ENCODE data around the gene MYO5C.

MYO5C gene

DNA sequence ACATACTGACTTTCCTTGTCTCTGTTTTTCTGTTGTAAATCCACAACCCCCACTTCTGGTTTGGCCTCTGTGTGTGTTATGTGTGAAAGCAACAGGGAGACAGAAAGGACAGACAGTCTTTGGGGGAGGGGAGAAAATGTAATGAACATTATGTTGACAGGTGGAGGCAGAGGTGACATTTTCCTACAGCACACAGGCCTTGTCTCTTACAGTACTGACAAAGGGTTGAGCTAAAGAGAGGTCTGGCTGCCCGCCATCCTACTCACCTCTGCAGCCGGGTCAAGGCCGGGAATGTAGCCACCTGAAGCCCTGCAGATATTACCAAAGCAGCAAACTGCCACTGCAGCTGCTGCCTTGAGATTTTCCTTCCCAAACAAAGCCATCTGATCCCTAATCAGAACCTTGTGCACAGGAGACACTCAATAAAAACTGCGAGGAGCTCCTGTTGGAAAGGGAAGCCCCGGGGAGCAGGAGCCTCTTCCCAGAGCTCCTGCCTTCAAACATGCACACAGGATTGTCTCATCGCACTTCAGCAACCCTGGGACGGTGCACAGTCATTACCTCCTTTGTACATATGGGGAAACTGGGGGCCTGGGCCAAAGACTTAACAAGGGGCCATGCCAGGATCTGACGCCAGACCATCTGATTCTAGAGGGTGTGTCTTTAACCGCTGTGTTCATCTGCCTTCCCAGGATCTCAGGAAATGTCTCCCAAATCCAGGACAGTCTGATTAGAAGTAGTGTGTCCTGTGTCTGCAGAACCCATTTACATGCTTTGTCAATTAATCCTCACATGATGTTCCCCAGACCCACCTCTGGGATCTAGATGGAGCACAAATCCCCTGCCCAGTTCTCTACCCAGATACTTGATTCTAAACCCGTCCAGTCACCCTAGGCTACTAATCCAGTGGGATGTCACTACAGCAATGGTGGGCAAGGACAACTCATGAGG, 14.2 kb downstream of the MYO5C start:
- DNase-seq, result peak in 1 of 42 donors; percentile 28
- intact Hi-C loops (cut with DNase I), result no loop called here

GRCh38 chr15:52280326-52281084, 15.1 kb downstream of the MYO5C start:
- DNase-seq, result peak in 1 of 42 donors; percentile 40
- intact Hi-C loops (cut with DNase I), result no loop called here

DNA sequence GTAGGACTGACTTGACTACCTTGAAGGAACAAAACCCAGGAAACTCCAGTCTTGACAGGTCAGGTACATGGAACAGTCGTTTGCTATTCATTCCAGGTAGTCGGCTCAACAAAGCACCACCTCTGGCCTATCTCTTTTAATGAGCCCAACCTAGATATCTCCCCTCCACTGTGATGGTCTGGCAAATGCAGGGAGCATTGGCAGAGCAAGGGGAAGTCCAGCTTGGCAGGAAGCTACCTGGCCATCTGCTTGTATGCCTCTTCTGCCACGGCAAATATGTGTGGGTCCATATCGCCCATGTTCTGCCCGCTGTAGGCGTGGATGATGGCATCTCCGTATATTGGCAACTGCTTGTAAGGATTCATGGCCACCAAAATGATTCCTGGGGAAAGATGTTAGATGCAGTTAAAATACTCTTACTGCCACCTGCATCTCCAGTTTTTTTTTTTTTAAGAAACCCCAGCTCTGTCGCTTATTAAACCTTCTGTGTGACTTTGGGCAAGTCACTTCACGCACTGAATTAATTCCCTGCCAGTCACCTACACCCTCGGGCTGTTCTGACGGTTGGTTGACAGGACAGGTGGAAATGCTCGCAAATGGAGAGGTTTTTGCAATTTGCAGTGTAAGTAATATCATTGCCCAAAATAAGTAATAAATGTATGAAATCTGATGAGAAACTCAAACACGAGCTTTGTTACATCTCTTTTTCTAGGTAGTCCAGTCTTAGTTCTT, 16.8 kb downstream of the MYO5C start:
- intact Hi-C loops (cut with DNase I), result no loop called here
- peak in 3 of 42 donors; percentile 34 to 42 (median 38) for DNase-seq

GRCh38 chr15:52278135-52278534, 17.5 kb downstream of the MYO5C start:
- intact Hi-C loops (cut with DNase I), result no loop called here
- DNase-seq, result peak in 1 of 42 donors; percentile 17

- peak in 1 of 42 donors; percentile 37 for DNase-seq
These were observed 18.0 kb downstream of the MYO5C start for GRCh38 chr15:52277575-52277974.

DNA sequence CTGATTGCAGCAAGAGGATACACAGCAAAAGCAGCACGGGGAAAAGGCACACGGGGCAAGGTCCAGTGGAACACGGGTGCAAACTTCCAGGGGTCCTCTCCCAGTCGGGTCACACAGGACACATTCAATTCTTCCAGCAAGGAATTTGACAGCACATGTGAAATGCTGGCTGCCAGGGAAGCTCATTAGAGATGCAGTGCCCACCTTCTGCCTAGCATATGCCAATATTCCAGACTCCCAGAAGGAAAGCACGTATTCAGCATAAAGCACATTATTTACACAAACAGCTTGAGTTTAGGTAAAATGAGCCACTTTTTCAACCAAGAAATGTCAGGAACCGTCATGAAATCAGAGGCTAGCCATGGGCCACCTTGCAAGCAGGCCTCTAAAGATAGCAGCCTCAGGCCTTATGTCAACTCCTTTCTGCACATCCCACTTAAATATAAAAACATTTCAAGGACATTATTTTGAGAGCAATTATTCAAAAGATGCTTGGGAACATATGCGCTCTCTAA, 19.3 kb downstream of the MYO5C start:
- no peak for DNase-seq
- intact Hi-C loops (cut with DNase I), result no loop called here

More at GRCh38 chr15:52277575-52277974, 18.0 kb downstream of the MYO5C start:
- intact Hi-C loops (cut with DNase I), result no loop called here

- no peak for DNase-seq
- intact Hi-C loops (cut with DNase I), result loop anchor here (10.0 kb wide), 1 partner anchor 301 kb away; the partner anchor contains the start of gene ARPP19
These were observed 31.9 kb downstream of the MYO5C start for GRCh38 chr15:52263563-52264282.

GRCh38 chr15:52262364-52262763, 33.2 kb downstream of the MYO5C start:
- intact Hi-C loops (cut with DNase I), result loop anchor here (10.0 kb wide), 1 partner anchor 302 kb away; the partner anchor contains the start of gene ARPP19

DNA sequence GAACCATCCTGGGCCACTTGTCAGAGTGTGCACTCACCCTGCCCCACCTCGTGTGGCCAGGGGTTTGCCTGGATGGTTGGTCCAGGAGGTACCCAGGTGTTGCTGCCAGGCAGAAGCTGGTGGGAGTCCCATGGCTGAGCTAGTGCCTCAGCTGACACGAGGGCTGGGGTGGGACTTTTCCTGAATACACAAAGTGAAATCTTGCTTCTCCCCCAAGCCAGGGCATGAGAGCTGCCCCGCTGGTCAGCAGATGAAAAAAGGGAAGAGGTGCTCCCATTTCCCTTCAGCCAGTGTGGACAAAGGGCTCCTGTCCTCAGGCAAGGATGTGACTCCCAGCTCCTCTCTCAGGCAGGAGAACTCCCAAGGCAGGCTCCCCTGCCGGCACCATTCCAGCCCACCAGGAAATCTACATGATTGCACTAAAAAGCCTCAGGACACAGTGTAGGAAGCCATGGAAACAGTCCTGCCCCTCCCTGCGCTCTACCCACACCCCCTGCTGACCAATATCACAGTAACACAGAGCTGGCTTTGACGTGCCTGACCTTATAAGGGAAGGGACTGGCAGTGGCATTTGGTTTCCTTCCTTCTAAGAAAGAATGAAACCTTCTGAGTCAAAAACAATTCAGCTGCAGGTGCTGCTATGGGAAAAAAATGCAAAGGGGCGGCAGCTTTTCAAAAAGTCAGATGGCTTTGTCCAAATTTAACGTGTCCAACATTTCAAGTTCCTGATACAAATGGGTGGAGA, 33.9 kb downstream of the MYO5C start:
- peak in 11 of 42 donors; percentile 20 to 52 (median 40) for DNase-seq
- intact Hi-C loops (cut with DNase I), result loop anchor here (10.0 kb wide), 1 partner anchor 303 kb away; the partner anchor contains the start of gene ARPP19

More at GRCh38 chr15:52262364-52262763, 33.2 kb downstream of the MYO5C start:
- DNase-seq, result no peak

GRCh38 chr15:52261026-52261425, 34.6 kb downstream of the MYO5C start:
- no peak for DNase-seq
- intact Hi-C loops (cut with DNase I), result loop anchor here (10.0 kb wide), 1 partner anchor 304 kb away; the partner anchor contains the start of gene ARPP19

DNA sequence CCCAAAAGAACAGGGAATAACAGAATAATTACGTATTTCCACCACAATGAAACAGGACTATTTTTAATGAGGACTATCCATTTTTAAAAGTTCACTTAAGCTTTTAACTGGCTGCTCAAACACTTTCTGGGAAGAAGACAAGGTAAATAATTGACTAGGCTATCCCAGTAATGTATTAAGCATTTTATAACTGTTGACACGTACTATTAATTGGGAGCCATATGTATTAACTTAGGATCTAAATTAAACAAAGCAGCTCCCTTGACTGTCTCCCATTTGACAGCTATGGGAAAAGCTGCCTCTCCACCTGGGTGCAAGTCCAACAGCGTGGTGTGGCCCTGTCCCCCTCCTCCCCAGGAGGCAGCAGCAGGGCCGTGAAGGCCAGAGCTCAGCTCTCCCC, 36.1 kb downstream of the MYO5C start:
- intact Hi-C loops (cut with DNase I), result no loop called here

DNA sequence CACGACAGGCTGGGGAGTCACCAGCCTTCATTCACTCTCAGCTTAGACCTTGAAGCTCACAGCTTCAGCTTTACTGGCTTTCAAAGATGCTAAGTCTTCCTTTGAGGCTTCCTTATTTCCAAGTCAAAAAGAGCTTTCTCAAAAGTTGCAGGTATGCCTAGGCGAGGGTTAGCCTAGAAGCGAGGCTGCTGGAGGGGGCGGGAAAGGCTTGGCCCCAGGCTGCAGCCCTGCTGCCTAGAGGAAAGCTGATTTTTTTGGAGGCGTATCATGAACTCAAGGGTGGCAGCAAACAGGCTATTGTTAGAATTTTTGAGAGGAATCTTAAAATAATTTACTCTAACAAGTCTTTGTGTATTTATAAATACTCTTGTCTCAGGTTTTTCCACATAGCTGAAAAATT, 37.1 kb downstream of the MYO5C start:
- DNase-seq, result peak in 7 of 42 donors; percentile 28 to 70 (median 41)
- intact Hi-C loops (cut with DNase I), result no loop called here

More for the DNA sequence above, 36.1 kb downstream of the MYO5C start:
- no peak for DNase-seq

GRCh38 chr15:52257734-52258062, 37.9 kb downstream of the MYO5C start:
- intact Hi-C loops (cut with DNase I), result no loop called here
- DNase-seq, result no peak

GRCh38 chr15:52256930-52257733, 38.5 kb downstream of the MYO5C start:
- intact Hi-C loops (cut with DNase I), result no loop called here
- DNase-seq, result peak in 1 of 42 donors; percentile 37

DNA sequence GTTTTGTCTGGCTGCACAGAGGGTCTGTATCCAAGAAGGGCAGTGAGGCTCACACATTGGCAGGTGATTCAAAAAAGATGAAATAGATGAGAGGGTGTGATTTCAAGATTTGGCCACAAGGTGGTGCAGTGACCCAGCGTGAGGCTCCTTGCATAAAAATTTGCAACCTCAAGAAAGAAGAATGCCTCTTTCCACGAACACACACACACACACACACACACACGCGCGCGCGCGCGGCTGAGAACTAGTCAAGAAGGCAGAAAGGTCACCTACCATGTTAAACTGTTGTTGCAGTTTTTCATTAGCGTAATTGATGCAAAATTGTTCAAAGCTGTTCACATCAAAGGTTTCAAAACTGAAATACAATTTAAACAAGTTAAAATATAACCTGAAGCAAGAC, 39.2 kb downstream of the MYO5C start:
- intact Hi-C loops (cut with DNase I), result no loop called here
- peak in 41 of 42 donors; percentile 34 to 92 (median 75) for DNase-seq

DNA sequence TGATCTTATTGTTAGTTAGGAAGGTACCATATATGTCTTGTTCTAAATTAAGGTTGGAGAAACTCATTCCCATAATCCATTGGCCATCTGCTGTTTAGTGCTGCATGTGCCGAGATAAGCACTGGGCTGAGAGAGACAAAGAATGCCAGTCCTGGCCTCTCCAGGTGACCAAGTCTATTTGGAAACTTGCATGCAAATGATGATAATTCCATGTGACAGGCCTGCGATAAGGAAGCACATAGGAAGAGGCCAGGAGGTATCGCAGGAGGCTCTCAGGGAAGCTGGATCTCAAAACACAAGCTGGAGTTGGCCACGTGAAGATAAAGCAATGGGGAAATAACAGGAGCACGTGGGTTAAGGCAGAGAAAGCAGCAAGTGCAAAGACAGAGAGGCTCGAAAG, 39.7 kb downstream of the MYO5C start:
- intact Hi-C loops (cut with DNase I), result no loop called here
- no peak for DNase-seq

- intact Hi-C loops (cut with DNase I), result no loop called here
- DNase-seq, result no peak
These were observed 40.6 kb downstream of the MYO5C start for GRCh38 chr15:52255008-52255407.

Measured in head of caudate nucleus (tissue), 42 donors.